Stimulated activated CD4-positive, alpha-beta T cell treated with anti-CD3 and anti-CD28 coated beads, TNF-alpha, amount 100 ng/mL, for 1 hour (primary cell): ENCODE results near the gene B3GALNT1.

ENCODE experiments used
- DNase-seq, 3 donors: peaks; one replicate each; pipeline ENCODE4 v3.0.0-alpha.2; 2020; ENCODE audit warnings: low read depth in 3 of 3, low spot score in 1 of 3

The B3GALNT1 gene

GRCh38 chr3:161104561-161105551 lies at the start of gene B3GALNT1:
B3GALNT1 (minus strand) TSS chr3:161105349; CDS start chr3:161086754, 18,595 bp downstream.
- peak in 1 of 3 donors; percentile 1 for DNase-seq

GRCh38 chr3:161153480-161153879 lies 48.3 kb upstream of the B3GALNT1 start:
- no peak for DNase-seq

GRCh38 chr3:161150001-161150525 lies 44.9 kb upstream of the B3GALNT1 start:
- DNase-seq, result no peak

GRCh38 chr3:161149529-161149928 lies 44.4 kb upstream of the B3GALNT1 start:
- no peak for DNase-seq

GRCh38 chr3:161148832-161149475 lies 43.8 kb upstream of the B3GALNT1 start:
- DNase-seq, result no peak

- no peak for DNase-seq
Observed at GRCh38 chr3:161142486-161142885, 37.3 kb upstream of the B3GALNT1 start.

GRCh38 chr3:161139686-161140085 lies 34.5 kb upstream of the B3GALNT1 start:
- no peak for DNase-seq

- DNase-seq, result no peak
Observed at GRCh38 chr3:161137260-161137659, 32.1 kb upstream of the B3GALNT1 start.

- DNase-seq, result no peak
Observed at GRCh38 chr3:161132391-161132790, 27.2 kb upstream of the B3GALNT1 start.

- no peak for DNase-seq
Observed at GRCh38 chr3:161126495-161126894, 21.3 kb upstream of the B3GALNT1 start.

GRCh38 chr3:161117646-161118045 lies 12.5 kb upstream of the B3GALNT1 start:
- no peak for DNase-seq

GRCh38 chr3:161108840-161109239 lies 3.7 kb upstream of the B3GALNT1 start:
- DNase-seq, result no peak

GRCh38 chr3:161107311-161107710 lies 2.2 kb upstream of the B3GALNT1 start:
- DNase-seq, result no peak

GRCh38 chr3:161103776-161104385 lies 1.3 kb downstream of the B3GALNT1 start:
- DNase-seq, result no peak

- no peak for DNase-seq
Observed at GRCh38 chr3:161101609-161102008, 3.5 kb downstream of the B3GALNT1 start.

GRCh38 chr3:161100994-161101393 lies 4.2 kb downstream of the B3GALNT1 start:
- DNase-seq, result no peak

GRCh38 chr3:161096771-161097367 lies 8.3 kb downstream of the B3GALNT1 start:
- no peak for DNase-seq

GRCh38 chr3:161093895-161094294 lies 11.3 kb downstream of the B3GALNT1 start:
- DNase-seq, result no peak

GRCh38 chr3:161084277-161084676 lies 20.9 kb downstream of the B3GALNT1 start:
- no peak for DNase-seq

- no peak for DNase-seq
Observed at GRCh38 chr3:161083131-161083530, 22.0 kb downstream of the B3GALNT1 start.

- no peak for DNase-seq
Observed at GRCh38 chr3:161082063-161082462, 23.1 kb downstream of the B3GALNT1 start.
